HG02938 (cell line): ENCODE data around the gene PRDM16.

Experiments used
- ATAC-seq: cut with Tn5 transposase; IDR thresholded peaks from one replicate; pipeline ENCODE4 v1.9.1; 2021; ENCODE audit warnings: mild to moderate bottlenecking, moderate library complexity; ENCODE audit not compliant: unreplicated experiment

Gene PRDM16

GRCh38 chr1:3312898-3313575 lies 244.0 kb downstream of the PRDM16 start:
- ATAC-seq, result no peak

DNA sequence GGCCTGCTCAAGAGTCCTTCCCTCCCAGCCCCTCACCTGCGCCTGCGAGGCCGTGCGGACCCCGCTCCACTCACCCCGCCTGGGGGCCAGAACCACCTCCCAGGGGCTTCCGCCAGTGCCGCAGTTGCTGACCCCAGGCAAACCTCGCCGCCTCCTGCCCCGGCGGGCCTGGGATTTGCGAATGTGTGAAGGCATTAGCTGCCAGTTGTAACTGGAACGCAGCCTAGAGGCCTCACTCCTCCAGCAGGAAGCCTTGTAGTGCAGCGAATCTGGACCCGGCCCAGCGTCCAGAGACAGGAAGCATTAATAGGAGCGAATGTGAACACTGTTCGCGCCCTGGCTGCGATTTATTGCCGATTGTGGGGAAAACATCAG lies 244.6 kb downstream of the PRDM16 start:
- ATAC-seq, result no peak

- ATAC-seq, result no peak
These were observed 245.7 kb downstream of the PRDM16 start for GRCh38 chr1:3314491-3315381.

DNA sequence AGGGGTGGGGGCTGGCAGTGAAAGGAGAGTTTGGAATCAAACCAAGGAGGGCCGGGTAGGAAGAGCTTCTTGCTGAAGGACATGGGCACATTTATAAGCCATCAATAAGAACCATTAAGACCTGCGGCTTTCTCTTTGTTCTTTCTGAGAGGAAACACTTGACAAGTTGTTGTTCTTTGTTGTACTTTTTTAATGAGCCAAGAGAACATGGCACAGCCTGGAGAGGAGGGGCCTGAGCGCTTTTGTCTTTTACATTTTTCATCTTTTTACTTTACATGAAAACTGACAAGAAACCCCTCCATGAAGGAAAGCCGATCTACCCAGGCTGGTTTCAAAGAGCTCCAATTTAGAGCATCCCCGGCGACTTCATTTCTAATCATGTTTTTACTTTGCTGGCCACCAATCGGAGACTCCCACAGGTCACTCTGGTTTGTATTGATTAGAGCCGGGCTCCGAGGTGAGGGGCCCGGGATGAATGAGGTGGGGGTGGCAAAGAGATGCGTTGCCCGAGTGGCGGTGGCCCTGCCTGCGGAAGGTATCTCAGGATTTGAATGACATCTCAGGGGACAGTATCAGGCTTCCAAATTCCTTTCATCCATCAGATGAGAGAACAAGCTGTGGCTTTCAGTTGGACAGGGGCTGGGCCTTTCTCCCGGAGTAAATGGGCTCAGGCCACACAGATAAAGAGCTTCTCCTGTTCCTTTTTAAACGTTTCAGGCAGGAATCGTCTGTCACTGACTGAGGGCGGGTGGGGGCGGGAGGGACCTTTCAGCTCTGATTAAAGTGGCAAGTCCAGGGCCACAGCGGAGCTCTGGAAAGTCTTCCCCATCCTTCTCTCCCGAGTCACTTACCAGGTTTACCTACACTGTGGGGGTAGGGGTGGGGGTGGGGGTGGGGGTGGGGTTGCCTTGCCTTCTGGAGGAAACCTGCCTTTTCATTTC lies 246.7 kb downstream of the PRDM16 start:
- ATAC-seq, result no peak

DNA sequence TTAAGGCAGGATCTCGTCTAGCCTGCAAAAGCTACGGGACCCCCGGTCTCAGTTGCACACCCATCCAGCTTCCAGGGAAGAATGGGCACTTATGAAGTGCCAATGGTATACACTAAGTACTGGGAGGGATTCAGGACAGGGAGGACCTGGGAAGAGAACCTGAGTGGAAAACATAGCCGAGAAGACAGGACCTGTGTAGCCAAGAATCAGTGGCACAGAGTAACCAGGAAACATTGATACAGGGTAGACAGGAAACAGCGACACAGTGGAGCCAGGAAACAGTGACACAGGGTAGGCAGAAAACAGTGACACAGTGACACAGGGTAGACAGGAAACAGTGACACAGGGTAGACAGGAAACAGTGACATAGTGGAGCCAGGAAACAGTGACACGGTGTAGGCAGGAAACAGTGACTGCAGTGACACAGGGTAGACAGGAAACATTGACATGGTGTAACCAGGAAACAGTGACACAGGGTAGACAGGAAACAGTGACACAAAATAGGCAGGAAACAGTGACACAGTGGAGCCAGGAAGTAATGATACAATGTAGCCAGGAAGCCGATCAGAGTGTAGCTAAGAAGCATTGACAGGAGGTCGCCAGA lies 247.4 kb downstream of the PRDM16 start:
- no peak for ATAC-seq

GRCh38 chr1:3317456-3317855 lies 248.5 kb downstream of the PRDM16 start:
- ATAC-seq, result no peak

- no peak for ATAC-seq
These were observed 249.3 kb downstream of the PRDM16 start for GRCh38 chr1:3318329-3318728.

DNA sequence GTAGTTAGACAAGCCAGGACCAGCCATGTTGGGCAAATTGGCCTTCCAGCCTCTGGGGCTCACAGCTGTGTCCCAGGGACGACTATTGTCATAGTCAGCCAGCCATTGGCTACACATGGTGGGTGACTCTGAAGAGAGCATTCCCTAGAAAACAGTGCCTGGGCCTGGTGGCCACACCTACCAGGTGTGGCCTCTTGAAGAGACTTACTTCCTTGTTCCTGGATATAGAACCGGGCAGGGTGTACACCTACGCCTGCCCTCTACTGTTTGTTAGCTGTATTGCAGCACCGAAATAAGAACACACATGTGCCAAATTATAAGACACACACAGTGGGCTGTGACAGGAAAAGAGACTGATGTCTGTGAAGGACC lies 250.9 kb downstream of the PRDM16 start:
- ATAC-seq, result no peak

DNA sequence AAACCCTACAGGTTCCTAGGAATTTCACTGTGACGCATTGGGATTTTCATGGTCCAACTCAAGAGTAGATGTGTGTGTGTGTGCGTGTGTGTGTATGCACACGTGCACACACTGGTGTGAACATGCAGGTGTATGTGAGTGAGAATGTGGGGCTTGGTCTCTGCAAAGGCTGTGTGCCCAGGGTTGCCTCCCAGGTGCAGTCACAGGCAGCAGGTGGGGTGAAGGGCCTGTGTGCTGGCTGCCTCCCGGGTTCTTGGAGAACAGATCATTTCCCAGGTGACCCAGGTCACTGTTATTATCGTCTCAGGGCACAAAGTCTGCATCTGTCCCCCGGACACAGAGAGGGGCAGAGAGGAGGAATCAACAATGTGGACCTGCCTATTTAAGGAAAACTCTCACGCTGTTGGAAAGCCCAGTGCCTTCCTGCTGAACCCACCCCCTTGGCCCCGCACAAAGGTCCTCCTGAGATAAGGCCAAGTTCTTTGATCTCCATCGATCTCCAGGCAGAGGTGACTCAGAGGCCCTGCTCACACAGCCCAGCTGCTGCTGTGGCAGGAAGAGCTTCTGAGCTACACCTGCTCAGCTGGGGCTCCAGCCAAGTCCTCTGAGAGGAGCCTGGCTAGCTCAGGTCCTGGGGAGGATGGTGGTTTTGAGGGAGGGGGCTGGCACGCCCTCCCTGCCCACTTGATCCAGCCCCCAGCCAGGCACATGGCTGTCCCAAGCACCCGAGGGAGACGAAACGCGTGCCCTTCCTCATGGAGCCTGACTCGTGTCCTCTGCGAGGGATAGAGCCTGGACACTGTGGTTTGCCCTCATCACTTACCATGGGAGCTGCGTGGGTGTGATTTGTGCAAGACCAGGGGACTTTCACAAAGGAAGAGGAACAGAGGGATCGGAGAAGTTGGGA lies 251.5 kb downstream of the PRDM16 start:
- no peak for ATAC-seq

GRCh38 chr1:3321559-3322449 lies 252.8 kb downstream of the PRDM16 start:
- no peak for ATAC-seq

DNA sequence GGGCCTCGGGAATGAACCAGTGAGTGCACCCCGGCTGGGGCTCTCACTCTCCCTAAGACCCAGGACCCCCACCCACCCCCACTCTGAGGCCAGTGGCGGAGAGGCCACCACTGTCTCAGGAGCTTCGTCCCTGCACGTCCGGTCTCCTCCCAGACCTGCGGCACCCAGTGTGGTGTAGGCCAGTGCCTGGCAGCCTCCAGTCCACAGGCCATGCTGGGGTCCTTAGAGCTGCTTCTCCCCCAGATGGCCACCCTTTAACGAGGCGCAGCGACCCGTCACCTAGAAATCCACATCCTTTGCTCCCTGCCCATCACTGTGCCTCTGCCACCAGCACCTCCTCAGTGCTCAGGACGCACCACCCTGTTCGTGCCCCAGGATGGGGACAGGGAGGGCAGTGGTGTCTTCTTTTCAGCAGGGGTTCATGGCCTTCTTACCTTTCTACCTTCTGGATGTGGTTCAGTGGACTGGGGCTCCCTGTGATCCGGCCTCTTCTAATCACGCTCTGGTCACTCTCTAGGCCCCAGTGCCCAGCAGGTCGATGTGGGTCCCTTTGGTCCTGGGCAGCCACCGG lies 253.5 kb downstream of the PRDM16 start:
- ATAC-seq, result no peak

GRCh38 chr1:3323021-3323795 lies 254.2 kb downstream of the PRDM16 start:
- ATAC-seq, result no peak

GRCh38 chr1:3323796-3324703 lies 255.0 kb downstream of the PRDM16 start:
- ATAC-seq, result no peak

DNA sequence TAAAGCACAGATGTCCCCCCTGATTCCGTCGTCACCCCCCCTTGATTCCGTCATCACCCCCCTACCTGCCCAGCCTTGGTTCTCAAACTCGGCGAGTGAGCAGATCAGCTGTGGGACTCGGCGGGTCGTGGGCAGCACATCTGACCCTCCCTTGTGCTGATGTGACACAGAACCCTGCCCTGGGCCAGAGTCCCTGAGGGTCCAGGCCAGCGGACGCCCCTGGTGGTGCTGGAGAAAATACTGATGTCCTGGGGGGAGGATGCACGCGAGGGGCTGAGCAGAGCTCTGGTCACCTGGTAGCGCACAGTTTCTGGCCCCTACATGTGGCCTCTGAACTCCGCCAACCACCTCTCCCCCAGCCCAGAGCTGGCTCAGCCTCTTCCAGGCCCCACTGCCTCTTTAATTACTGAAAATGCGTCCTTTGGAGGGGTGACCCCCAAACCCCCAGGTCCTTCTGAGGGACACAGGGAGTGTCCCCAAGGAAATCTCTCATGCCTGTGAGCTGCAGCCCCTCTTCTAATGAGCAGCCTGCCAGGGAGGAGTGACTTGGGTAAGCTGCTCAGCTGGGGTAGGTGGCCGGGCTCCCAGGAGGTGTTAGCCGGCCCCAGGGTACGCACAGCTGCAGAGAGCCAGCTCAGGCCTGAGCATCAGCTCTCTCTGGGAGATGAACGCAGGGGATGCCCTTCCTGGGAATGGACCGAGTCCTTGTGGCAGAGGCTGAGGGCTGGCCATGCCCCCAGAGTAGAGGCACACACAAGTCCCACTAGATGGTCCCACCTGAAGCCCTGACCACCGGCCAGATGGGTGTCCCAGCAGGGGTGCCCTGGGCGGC lies 255.9 kb downstream of the PRDM16 start:
- no peak for ATAC-seq

DNA sequence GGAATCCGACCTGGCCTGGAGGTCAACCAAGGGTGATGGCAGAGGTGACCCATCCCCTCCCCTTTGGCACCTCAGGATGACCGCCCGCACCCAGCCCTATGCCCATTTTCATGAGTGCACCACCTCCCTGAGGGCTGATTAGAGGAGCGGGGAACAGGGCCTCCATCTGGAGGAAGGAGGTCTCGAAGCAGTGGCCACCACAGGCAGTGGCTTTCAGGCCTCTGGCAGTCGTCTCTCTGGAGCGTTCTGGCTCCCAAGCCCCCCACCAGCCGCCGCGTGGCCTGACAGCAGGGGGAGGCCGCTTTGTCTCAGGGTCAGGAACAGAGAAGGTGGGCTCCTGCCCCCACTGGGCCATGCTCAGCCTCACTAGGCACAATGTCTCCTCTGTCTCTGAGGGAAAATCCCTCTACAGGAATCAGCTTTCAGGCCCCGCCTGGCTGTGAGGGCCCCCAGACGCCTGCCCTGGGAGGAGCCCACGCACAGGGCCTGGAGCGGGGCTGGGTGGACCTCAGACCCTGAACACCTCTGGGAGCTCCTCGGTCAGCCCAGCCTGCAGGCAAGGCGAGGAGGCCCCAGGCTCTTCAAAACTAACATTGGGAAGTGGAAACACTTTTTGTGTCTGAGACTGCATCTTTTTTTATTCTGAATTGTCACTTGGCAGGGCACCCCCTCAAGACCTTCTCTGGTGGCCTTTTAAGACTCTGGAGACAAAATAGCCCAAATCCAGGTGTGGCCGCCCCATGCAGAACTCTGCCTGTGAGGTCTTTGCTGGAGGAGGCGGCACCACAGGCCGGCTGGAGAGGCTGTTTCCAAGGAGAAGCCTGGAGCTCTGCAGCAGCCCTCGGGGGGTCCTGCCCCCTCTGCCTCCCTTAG lies 257.7 kb downstream of the PRDM16 start:
- ATAC-seq, result no peak
